Measurements from ENCODE around the gene REG4. TPM values are rescaled to one million over a fixed set of nuclear protein-coding genes. Genes with fewer than 3 reads are reported as not detected.

Gene REG4
- total RNA-seq, 1 experiment from 2014 or later: not detected

DNA sequence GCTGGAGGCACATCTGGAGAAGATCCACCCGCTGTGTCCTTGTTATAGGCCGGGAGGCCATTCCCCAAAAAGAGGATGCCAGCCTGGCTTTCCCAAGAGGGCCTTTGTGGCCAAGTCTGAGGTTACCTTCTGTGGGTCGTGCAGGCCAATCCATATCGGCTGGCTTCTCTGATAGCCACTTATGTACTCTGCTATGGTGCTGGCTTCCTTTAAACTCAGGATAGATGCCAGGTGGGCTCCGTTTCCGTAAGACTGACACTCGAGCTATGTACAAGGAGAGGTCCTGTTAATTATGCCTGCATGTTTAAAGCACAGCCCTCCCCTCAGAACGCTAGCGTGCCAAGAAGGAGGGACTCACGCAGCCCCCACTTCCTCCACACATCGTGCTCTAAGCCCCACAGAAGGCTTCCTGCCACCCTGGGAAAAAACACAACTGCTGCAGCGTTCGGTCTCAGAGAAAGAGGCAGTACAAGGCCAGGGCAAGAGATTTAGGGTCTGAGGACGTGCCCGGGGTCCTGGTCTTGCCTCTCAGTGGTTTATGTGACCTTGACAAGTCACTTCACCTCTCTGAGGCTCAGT, 11.6 kb downstream of the REG4 start:
- intact Hi-C loops (cut with micrococcal nuclease; ENCODE audit: unreplicated experiment): no loop called here
- TF ChIP-seq, protein P1, sequence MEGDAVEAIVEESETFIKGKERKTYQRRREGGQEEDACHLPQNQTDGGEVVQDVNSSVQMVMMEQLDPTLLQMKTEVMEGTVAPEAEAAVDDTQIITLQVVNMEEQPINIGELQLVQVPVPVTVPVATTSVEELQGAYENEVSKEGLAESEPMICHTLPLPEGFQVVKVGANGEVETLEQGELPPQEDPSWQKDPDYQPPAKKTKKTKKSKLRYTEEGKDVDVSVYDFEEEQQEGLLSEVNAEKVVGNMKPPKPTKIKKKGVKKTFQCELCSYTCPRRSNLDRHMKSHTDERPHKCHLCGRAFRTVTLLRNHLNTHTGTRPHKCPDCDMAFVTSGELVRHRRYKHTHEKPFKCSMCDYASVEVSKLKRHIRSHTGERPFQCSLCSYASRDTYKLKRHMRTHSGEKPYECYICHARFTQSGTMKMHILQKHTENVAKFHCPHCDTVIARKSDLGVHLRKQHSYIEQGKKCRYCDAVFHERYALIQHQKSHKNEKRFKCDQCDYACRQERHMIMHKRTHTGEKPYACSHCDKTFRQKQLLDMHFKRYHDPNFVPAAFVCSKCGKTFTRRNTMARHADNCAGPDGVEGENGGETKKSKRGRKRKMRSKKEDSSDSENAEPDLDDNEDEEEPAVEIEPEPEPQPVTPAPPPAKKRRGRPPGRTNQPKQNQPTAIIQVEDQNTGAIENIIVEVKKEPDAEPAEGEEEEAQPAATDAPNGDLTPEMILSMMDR (IDR thresholded peaks at IDR 0.05): no peak
- TF ChIP-seq, protein P2, sequence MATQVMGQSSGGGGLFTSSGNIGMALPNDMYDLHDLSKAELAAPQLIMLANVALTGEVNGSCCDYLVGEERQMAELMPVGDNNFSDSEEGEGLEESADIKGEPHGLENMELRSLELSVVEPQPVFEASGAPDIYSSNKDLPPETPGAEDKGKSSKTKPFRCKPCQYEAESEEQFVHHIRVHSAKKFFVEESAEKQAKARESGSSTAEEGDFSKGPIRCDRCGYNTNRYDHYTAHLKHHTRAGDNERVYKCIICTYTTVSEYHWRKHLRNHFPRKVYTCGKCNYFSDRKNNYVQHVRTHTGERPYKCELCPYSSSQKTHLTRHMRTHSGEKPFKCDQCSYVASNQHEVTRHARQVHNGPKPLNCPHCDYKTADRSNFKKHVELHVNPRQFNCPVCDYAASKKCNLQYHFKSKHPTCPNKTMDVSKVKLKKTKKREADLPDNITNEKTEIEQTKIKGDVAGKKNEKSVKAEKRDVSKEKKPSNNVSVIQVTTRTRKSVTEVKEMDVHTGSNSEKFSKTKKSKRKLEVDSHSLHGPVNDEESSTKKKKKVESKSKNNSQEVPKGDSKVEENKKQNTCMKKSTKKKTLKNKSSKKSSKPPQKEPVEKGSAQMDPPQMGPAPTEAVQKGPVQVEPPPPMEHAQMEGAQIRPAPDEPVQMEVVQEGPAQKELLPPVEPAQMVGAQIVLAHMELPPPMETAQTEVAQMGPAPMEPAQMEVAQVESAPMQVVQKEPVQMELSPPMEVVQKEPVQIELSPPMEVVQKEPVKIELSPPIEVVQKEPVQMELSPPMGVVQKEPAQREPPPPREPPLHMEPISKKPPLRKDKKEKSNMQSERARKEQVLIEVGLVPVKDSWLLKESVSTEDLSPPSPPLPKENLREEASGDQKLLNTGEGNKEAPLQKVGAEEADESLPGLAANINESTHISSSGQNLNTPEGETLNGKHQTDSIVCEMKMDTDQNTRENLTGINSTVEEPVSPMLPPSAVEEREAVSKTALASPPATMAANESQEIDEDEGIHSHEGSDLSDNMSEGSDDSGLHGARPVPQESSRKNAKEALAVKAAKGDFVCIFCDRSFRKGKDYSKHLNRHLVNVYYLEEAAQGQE (IDR thresholded peaks at IDR 0.05; ENCODE audit: insufficient read depth in 1 of 2, low read depth in 2 of 2, low read length in 1 of 2): no peak
- TF ChIP-seq SIN3A (IDR thresholded peaks at IDR 0.05; ENCODE audit: borderline replicate concordance, insufficient read depth, low read depth, low read length) (no peak), TCF7L2 (IDR thresholded peaks at IDR 0.05; ENCODE audit: low read depth, low read length) (no peak), POLR2AphosphoS5 (IDR thresholded peaks at IDR 0.05; ENCODE audit: low read depth, low read length) (no peak)
- H3K36me3 ChIP-seq (ENCODE audit: control insufficient read depth, insufficient read depth, low read length): no peaks in the 10 kb centered on the region
- DNase-seq (ENCODE audit: low read depth, low spot score) (no peak), ATAC-seq (no peak)
- CTCF ChIA-PET: no interaction called here
- in situ Hi-C loops (cut with HindIII; ENCODE audit: low pct_unique_long_range_greater_than_20kb, low sequenced_read_pairs): no loop called here
- no peaks in the 10 kb centered on the region for H3K9me3 ChIP-seq (ENCODE audit: control insufficient read depth, insufficient read depth, low read depth, low read length)
- BruUV-seq (replicated peaks): no TSS peak
- no peak overlapping the region for H3K27ac ChIP-seq (ENCODE audit: low read length)
- H3K27me3 ChIP-seq (ENCODE audit: control insufficient read depth, insufficient read depth, low read length): no peaks in the 10 kb centered on the region
- POLR2A ChIA-PET: no interaction called here
- H3K4me3 ChIP-seq (ENCODE audit: low read depth in 2 of 2, low read length in 2 of 2): no peak overlapping the region
- no peaks in the 10 kb centered on the region for H3K4me1 ChIP-seq (ENCODE audit: control insufficient read depth, insufficient read depth, low read length)

DNA sequence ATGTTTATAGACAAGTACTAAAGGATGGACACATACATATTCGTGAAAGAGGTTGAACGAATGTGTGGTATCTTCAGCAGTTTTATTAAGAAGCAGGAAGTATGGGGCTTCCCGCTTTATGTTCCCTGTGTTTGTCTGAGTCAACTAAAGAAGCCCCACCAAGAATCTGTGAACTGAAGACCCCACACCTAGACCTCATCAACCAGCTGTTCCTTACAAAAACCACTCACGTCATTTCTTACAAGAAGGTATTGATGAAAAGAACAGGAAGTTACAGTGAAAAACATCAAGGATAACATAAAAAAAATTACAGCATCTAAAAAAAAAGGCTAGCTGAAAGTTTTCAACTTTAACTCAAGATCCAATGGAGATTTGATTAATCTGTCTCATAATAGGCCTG, 12.3 kb downstream of the REG4 start:
- no peak overlapping the region for H3K4me3 ChIP-seq (ENCODE audit: low read depth in 2 of 2, low read length in 2 of 2)
- POLR2A ChIA-PET: interaction anchor here (0.6 kb wide), 1 partner anchor 17 kb away, joined by 3 read pairs; no protein-coding TSS in a partner anchor
- in situ Hi-C loops (cut with HindIII; ENCODE audit: low pct_unique_long_range_greater_than_20kb, low sequenced_read_pairs) (no loop called here), intact Hi-C loops (cut with micrococcal nuclease; ENCODE audit: unreplicated experiment) (no loop called here)
- H3K27ac ChIP-seq (ENCODE audit: low read length): no peak overlapping the region
- TF ChIP-seq SIN3A (IDR thresholded peaks at IDR 0.05; ENCODE audit: borderline replicate concordance, insufficient read depth, low read depth, low read length) (no peak), POLR2AphosphoS5 (IDR thresholded peaks at IDR 0.05; ENCODE audit: low read depth, low read length) (no peak), TCF7L2 (IDR thresholded peaks at IDR 0.05; ENCODE audit: low read depth, low read length) (no peak)
- TF ChIP-seq, protein P2 (IDR thresholded peaks at IDR 0.05; ENCODE audit: insufficient read depth in 1 of 2, low read depth in 2 of 2, low read length in 1 of 2): no peak
- TF ChIP-seq, protein P1 (IDR thresholded peaks at IDR 0.05): no peak
- no peaks in the 10 kb centered on the region for H3K27me3 ChIP-seq (ENCODE audit: control insufficient read depth, insufficient read depth, low read length)
- ATAC-seq (no peak), DNase-seq (ENCODE audit: low read depth, low spot score) (no peak)
- no peaks in the 10 kb centered on the region for H3K4me1 ChIP-seq (ENCODE audit: control insufficient read depth, insufficient read depth, low read length)
- CTCF ChIA-PET: no interaction called here
- H3K9me3 ChIP-seq (ENCODE audit: control insufficient read depth, insufficient read depth, low read depth, low read length): no peaks in the 10 kb centered on the region
- no peaks in the 10 kb centered on the region for H3K36me3 ChIP-seq (ENCODE audit: control insufficient read depth, insufficient read depth, low read length)
- no TSS peak for BruUV-seq (replicated peaks)

Measured in Panc1 (cell line).